WTC11 (cell line): ENCODE results near the gene BRAF. TPM values are rescaled to one million over a fixed set of nuclear protein-coding genes. Genes with fewer than 3 reads are reported as not detected.
A peak's percentile ranks its signal among the peaks of the same experiment; 100 is the strongest.

ENCODE experiments used
- ATAC-seq: fragments of 200-7000 bp; cut with Tn5 transposase; 2 replicates; pipeline ENCODE4 v1.10.0; 2021; ENCODE audit warnings: mild to moderate bottlenecking, moderate library complexity
- CTCF ChIA-PET: fragments of 300-600 bp; sonication (Branson Sonifier 250); formaldehyde crosslinking; loops from one replicate; lab custom pipeline; 2021; ENCODE audit warnings: antibody characterized with exemption; lab: Charles Lee
- POLR2A ChIA-PET: fragments of 350-600 bp; sonication (Branson Sonifier 250); formaldehyde crosslinking; loops from one replicate; lab custom pipeline; 2021; ENCODE audit warnings: antibody characterized with exemption; lab: Charles Lee
- DNase-seq: peaks from one replicate; pipeline ENCODE4 v3.0.0; 2021; ENCODE audit warnings: low spot score
- H3K27ac Mint-ChIP-seq: 2 replicates; pipeline ENCODE4 v1.8.0; 2021; ENCODE audit warnings: mixed read lengths
- H3K27me3 Mint-ChIP-seq: 2 replicates; pipeline ENCODE4 v1.8.0; 2021; ENCODE audit warnings: low read depth, mild to moderate bottlenecking, moderate library complexity, mixed read lengths
- H3K36me3 Mint-ChIP-seq: 2 replicates; pipeline ENCODE4 v1.8.0; 2021; ENCODE audit warnings: mixed read lengths
- H3K4me1 Mint-ChIP-seq: 2 replicates; pipeline ENCODE4 v1.8.0; 2022; ENCODE audit warnings: mixed read lengths
- H3K4me3 Mint-ChIP-seq: 2 replicates; pipeline ENCODE4 v1.8.0; 2021; ENCODE audit warnings: mild to moderate bottlenecking, moderate library complexity, mixed read lengths
- H3K9me3 Mint-ChIP-seq: 2 replicates; pipeline ENCODE4 v1.8.0; 2021; ENCODE audit warnings: mixed read lengths
- CBFB ChIP-seq: sonication (generic); formaldehyde crosslinking; IDR thresholded peaks from 2 replicates; pipeline ENCODE4 v1.8.1; 2022; ENCODE audit warnings: mild to moderate bottlenecking, low read depth, missing genetic modification reagents
- CREM ChIP-seq: sonication (generic); formaldehyde crosslinking; IDR thresholded peaks from 2 replicates; pipeline ENCODE4 v1.8.1; 2022; ENCODE audit warnings: mild to moderate bottlenecking, missing genetic modification reagents, moderate library complexity
- EMX1 ChIP-seq: fragments of 250-450 bp; sonication (Bioruptor Pico); IDR thresholded peaks from 2 replicates; pipeline ENCODE4 v1.8.0; 2021; ENCODE audit warnings: mild to moderate bottlenecking
- ERG ChIP-seq: fragments of 250-450 bp; sonication (Bioruptor Pico); IDR thresholded peaks from 2 replicates; pipeline ENCODE4 v1.8.0; 2021; ENCODE audit warnings: mild to moderate bottlenecking
- ESRRA ChIP-seq: sonication (generic); formaldehyde crosslinking; IDR thresholded peaks from 2 replicates; pipeline ENCODE4 v1.8.1; 2022; ENCODE audit warnings: mild to moderate bottlenecking, missing genetic modification reagents, borderline replicate concordance
- ETV6 ChIP-seq: sonication (generic); formaldehyde crosslinking; IDR thresholded peaks from 2 replicates; pipeline ENCODE4 v1.8.1; 2022; ENCODE audit warnings: mild to moderate bottlenecking, missing genetic modification reagents
- FOXJ3 ChIP-seq: sonication (generic); formaldehyde crosslinking; IDR thresholded peaks from 2 replicates; pipeline ENCODE4 v1.9.0; 2021; ENCODE audit warnings: missing genetic modification reagents, mild to moderate bottlenecking, borderline replicate concordance
- IRF2 ChIP-seq: sonication (generic); formaldehyde crosslinking; IDR thresholded peaks from 2 replicates; pipeline ENCODE4 v1.8.0; 2022; ENCODE audit warnings: low read depth, missing genetic modification reagents, borderline replicate concordance
- MLX ChIP-seq: sonication (generic); formaldehyde crosslinking; IDR thresholded peaks from 2 replicates; pipeline ENCODE4 v1.8.1; 2023; ENCODE audit warnings: mild to moderate bottlenecking, missing genetic modification reagents, moderate library complexity
- NFATC4 ChIP-seq: fragments of 250-450 bp; sonication (Bioruptor Pico); IDR thresholded peaks from 2 replicates; pipeline ENCODE4 v1.9.0; 2021; ENCODE audit warnings: mild to moderate bottlenecking
- OVOL2 ChIP-seq: fragments of 250-450 bp; sonication (Bioruptor Pico); IDR thresholded peaks from 2 replicates; pipeline ENCODE4 v1.9.0; 2021; ENCODE audit warnings: mild to moderate bottlenecking, borderline replicate concordance
- RELA ChIP-seq: sonication (generic); formaldehyde crosslinking; IDR thresholded peaks from 2 replicates; pipeline ENCODE4 v1.8.1; 2022; ENCODE audit warnings: missing genetic modification reagents, mild to moderate bottlenecking, borderline replicate concordance
- SMAD4 ChIP-seq: sonication (generic); formaldehyde crosslinking; IDR thresholded peaks from 2 replicates; pipeline ENCODE4 v1.8.0; 2022; ENCODE audit warnings: mild to moderate bottlenecking, missing genetic modification reagents
- SOX15 ChIP-seq: fragments of 250-450 bp; sonication (Bioruptor Pico); IDR thresholded peaks from 2 replicates; pipeline ENCODE4 v1.9.0; 2021; ENCODE audit warnings: mild to moderate bottlenecking
- TP53 ChIP-seq: sonication (generic); formaldehyde crosslinking; IDR thresholded peaks from 2 replicates; pipeline ENCODE4 v1.8.1; 2023; ENCODE audit warnings: mild to moderate bottlenecking, missing genetic modification reagents
- ZNF138 ChIP-seq: sonication (generic); formaldehyde crosslinking; conservative IDR thresholded peaks from 2 replicates; pipeline ENCODE4 v1.8.1; 2022; ENCODE audit warnings: mild to moderate bottlenecking, moderate library complexity, missing genetic modification reagents
- ZNF232 ChIP-seq: sonication (generic); formaldehyde crosslinking; IDR thresholded peaks from 2 replicates; pipeline ENCODE4 v1.8.0; 2022; ENCODE audit warnings: mild to moderate bottlenecking, missing genetic modification reagents
- ZNF396 ChIP-seq: fragments of 250-450 bp; sonication (Bioruptor Pico); IDR thresholded peaks from 2 replicates; pipeline ENCODE4 v1.8.0; 2021; ENCODE audit warnings: mild to moderate bottlenecking, moderate library complexity, borderline replicate concordance
- ZNF423 ChIP-seq: fragments of 250-450 bp; sonication (Bioruptor Pico); IDR thresholded peaks from 2 replicates; pipeline ENCODE4 v2.1.2; 2022; ENCODE audit warnings: mild to moderate bottlenecking, moderate library complexity
- ZNF512 ChIP-seq: sonication (generic); formaldehyde crosslinking; IDR thresholded peaks from 2 replicates; pipeline ENCODE4 v1.8.1; 2022; ENCODE audit warnings: missing genetic modification reagents, borderline replicate concordance
- ZNF671 ChIP-seq: fragments of 250-450 bp; sonication (Bioruptor Pico); IDR thresholded peaks from 2 replicates; pipeline ENCODE4 v1.8.0; 2021; ENCODE audit warnings: mild to moderate bottlenecking
- total RNA-seq: library from RNA; stranded (reverse); gene quantifications from 3 replicates; pipeline ENCODE4 v1.2.3, GENCODE V29; 2021
- TF ChIP-seq, protein P1 (sequence below): fragments of 250-450 bp; sonication (Bioruptor Pico); IDR thresholded peaks from 2 replicates; pipeline ENCODE4 v1.9.0; 2021; ENCODE audit warnings: mild to moderate bottlenecking
- TF ChIP-seq, protein P2 (sequence below): sonication (generic); formaldehyde crosslinking; IDR thresholded peaks from 2 replicates; pipeline ENCODE4 v1.8.0; 2023; ENCODE audit warnings: missing genetic modification reagents, mild to moderate bottlenecking, borderline replicate concordance
- TF ChIP-seq, protein P3 (sequence below): sonication (generic); formaldehyde crosslinking; IDR thresholded peaks from 2 replicates; pipeline ENCODE4 v1.8.1; 2023; ENCODE audit warnings: mild to moderate bottlenecking, moderate library complexity, missing genetic modification reagents

BRAF gene
- total RNA-seq, 1 experiment from 2014 or later: 29.2 TPM

- TF ChIP-seq IRF2 (CRISPR knock-in tag) (no peak), ESRRA (CRISPR knock-in tag) (no peak), TP53 (CRISPR knock-in tag) (no peak), ERG (no peak), RELA (CRISPR knock-in tag) (no peak), OVOL2 (CRISPR knock-in tag) (no peak), NFATC4 (CRISPR knock-in tag) (no peak), CREM (CRISPR knock-in tag) (no peak), SMAD4 (no peak), ZNF423 (CRISPR knock-in tag) (no peak), ZNF512 (CRISPR knock-in tag) (no peak), ZNF671 (no peak), FOXJ3 (CRISPR knock-in tag) (no peak)
- TF ChIP-seq, protein P1, sequence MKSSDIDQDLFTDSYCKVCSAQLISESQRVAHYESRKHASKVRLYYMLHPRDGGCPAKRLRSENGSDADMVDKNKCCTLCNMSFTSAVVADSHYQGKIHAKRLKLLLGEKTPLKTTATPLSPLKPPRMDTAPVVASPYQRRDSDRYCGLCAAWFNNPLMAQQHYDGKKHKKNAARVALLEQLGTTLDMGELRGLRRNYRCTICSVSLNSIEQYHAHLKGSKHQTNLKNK: no peak
- TF ChIP-seq, protein P2, sequence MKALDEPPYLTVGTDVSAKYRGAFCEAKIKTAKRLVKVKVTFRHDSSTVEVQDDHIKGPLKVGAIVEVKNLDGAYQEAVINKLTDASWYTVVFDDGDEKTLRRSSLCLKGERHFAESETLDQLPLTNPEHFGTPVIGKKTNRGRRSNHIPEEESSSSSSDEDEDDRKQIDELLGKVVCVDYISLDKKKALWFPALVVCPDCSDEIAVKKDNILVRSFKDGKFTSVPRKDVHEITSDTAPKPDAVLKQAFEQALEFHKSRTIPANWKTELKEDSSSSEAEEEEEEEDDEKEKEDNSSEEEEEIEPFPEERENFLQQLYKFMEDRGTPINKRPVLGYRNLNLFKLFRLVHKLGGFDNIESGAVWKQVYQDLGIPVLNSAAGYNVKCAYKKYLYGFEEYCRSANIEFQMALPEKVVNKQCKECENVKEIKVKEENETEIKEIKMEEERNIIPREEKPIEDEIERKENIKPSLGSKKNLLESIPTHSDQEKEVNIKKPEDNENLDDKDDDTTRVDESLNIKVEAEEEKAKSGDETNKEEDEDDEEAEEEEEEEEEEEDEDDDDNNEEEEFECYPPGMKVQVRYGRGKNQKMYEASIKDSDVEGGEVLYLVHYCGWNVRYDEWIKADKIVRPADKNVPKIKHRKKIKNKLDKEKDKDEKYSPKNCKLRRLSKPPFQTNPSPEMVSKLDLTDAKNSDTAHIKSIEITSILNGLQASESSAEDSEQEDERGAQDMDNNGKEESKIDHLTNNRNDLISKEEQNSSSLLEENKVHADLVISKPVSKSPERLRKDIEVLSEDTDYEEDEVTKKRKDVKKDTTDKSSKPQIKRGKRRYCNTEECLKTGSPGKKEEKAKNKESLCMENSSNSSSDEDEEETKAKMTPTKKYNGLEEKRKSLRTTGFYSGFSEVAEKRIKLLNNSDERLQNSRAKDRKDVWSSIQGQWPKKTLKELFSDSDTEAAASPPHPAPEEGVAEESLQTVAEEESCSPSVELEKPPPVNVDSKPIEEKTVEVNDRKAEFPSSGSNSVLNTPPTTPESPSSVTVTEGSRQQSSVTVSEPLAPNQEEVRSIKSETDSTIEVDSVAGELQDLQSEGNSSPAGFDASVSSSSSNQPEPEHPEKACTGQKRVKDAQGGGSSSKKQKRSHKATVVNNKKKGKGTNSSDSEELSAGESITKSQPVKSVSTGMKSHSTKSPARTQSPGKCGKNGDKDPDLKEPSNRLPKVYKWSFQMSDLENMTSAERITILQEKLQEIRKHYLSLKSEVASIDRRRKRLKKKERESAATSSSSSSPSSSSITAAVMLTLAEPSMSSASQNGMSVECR (CRISPR knock-in tag): no peak
- ATAC-seq (no peak), DNase-seq (no peak)
- Mint-ChIP-seq H3K4me3 (no peak overlapping the region), H3K27ac (no peak overlapping the region), H3K9me3 (no peaks in the 10 kb centered on the region), H3K27me3 (no peaks in the 10 kb centered on the region), H3K4me1 (peaks cover 7% of the 10 kb centered on the region), H3K36me3 (peaks cover 33% of the 10 kb centered on the region)
- CTCF ChIA-PET: interaction anchor here (1.0 kb wide), 1 partner anchor 28 kb away, joined by 3 read pairs; no protein-coding TSS in a partner anchor
- POLR2A ChIA-PET: interaction anchor here (0.6 kb wide), 1 partner anchor 591 kb away, joined by 6 read pairs; no protein-coding TSS in a partner anchor
Measured at GRCh38 chr7:140702774-140703173, 222.0 kb downstream of the BRAF start.

GRCh38 chr7:140698477-140698876 is 226.3 kb downstream of the BRAF start:
- Mint-ChIP-seq H3K9me3 (no peaks in the 10 kb centered on the region), H3K27ac (no peak overlapping the region), H3K27me3 (no peaks in the 10 kb centered on the region), H3K36me3 (peaks cover 8% of the 10 kb centered on the region), H3K4me1 (peaks cover 20% of the 10 kb centered on the region), H3K4me3 (peak overlapping the region; percentile 90)
- ChIA-PET POLR2A (no interaction called here), CTCF (no interaction called here)
- DNase-seq (no peak), ATAC-seq (no peak)
- TF ChIP-seq ZNF396 (CRISPR knock-in tag) (no peak), SOX15 (CRISPR knock-in tag) (no peak), ZNF138 (CRISPR knock-in tag) (no peak), ZNF232 (CRISPR knock-in tag) (no peak), MLX (CRISPR knock-in tag) (no peak), ZNF512 (CRISPR knock-in tag) (no peak), ETV6 (CRISPR knock-in tag) (no peak), CBFB (no peak), EMX1 (CRISPR knock-in tag) (no peak)
- TF ChIP-seq, protein P3, sequence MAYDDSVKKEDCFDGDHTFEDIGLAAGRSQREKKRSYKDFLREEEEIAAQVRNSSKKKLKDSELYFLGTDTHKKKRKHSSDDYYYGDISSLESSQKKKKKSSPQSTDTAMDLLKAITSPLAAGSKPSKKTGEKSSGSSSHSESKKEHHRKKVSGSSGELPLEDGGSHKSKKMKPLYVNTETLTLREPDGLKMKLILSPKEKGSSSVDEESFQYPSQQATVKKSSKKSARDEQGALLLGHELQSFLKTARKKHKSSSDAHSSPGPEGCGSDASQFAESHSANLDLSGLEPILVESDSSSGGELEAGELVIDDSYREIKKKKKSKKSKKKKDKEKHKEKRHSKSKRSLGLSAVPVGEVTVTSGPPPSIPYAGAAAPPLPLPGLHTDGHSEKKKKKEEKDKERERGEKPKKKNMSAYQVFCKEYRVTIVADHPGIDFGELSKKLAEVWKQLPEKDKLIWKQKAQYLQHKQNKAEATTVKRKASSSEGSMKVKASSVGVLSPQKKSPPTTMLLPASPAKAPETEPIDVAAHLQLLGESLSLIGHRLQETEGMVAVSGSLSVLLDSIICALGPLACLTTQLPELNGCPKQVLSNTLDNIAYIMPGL (CRISPR knock-in tag): no peak
